DOHH2 (cell line): ENCODE results near the gene REPIN1.

Source experiments
- CTCF ChIP-seq: fragments of 200-600 bp; sonication (generic); IDR thresholded peaks from one replicate; pipeline ENCODE4 v1.5.1; 2014; ENCODE audit warnings: antibody characterized with exemption, mild to moderate bottlenecking, low read depth, low read length; ENCODE audit not compliant: poor library complexity, severe bottlenecking
- EZH2phosphoT487 ChIP-seq: fragments of 200-600 bp; sonication (generic); IDR thresholded peaks from 2 replicates; pipeline ENCODE4 v1.6.1; 2017; ENCODE audit warnings: borderline replicate concordance, mild to moderate bottlenecking, antibody characterized with exemption, low read length, moderate library complexity, mixed read lengths

GRCh38 chr7:150377196-150377595 lies 8.6 kb downstream of the REPIN1 start:
- no peak for TF ChIP-seq CTCF
- TF ChIP-seq EZH2phosphoT487: no peak
